Gastrocnemius medialis (tissue), 4 donors: ENCODE measurements around the gene PBX1.

ENCODE experiments used
- CTCF ChIP-seq, 5 experiments: fragments of 450-650 bp in 3 of 5; fragments of 200-600 bp in 2 of 5; sonication (generic) in 2 of 5; IDR thresholded peaks in 4 of 5; conservative IDR thresholded peaks in 1 of 5; 1 replicate in 4 of 5; 2 replicates in 1 of 5; pipeline ENCODE4 v1.5.1; 2016 to 2019; ENCODE audit warnings: antibody characterized with exemption in 5 of 5, mild to moderate bottlenecking in 3 of 5, moderate library complexity in 3 of 5
- POLR2A ChIP-seq, 2 donors: fragments of 450-650 bp; IDR thresholded peaks; one replicate each; pipeline ENCODE4 v1.6.1; 2017; ENCODE audit warnings: antibody characterized with exemption in 2 of 2, mild to moderate bottlenecking in 2 of 2, moderate library complexity in 2 of 2

GRCh38 chr1:164649146-164649545, 90.2 kb downstream of the PBX1 start:
- no peak for TF ChIP-seq CTCF (IDR thresholded peaks at IDR 0.05 in 4 of 5, conservative IDR thresholded peaks at IDR 0.05 in 1 of 5)
- TF ChIP-seq POLR2A (IDR thresholded peaks at IDR 0.05): no peak
